SK-N-SH treated with all-trans-retinoic acid at 6 μM for 48 hours (cell line): ENCODE data around the gene OTOA.
"Not testable (repeated sequence)": the region's sequence is repeated elsewhere in the genome, so short reads cannot be mapped to it uniquely, and the experiment has no call there.

ENCODE experiments used
- ARNTL ChIP-seq: fragments of 450-650 bp; formaldehyde crosslinking; IDR thresholded peaks from 2 replicates; pipeline ENCODE4 v1.5.0; 2020; ENCODE audit warnings: low read depth, mild to moderate bottlenecking, moderate library complexity, borderline replicate concordance
- OSR1 ChIP-seq: fragments of 250-450 bp; sonication (Bioruptor Pico); IDR thresholded peaks from 2 replicates; pipeline ENCODE4 v1.8.0; 2022; ENCODE audit warnings: moderate library complexity, mild to moderate bottlenecking, inconsistent platforms
- ZC3H10 ChIP-seq: fragments of 250-450 bp; sonication (Bioruptor Pico); IDR thresholded peaks from 2 replicates; pipeline ENCODE4 v1.5.1; 2021; ENCODE audit warnings: mild to moderate bottlenecking, moderate library complexity
- ZFP3 ChIP-seq: fragments of 250-450 bp; sonication (Bioruptor Pico); IDR thresholded peaks from 2 replicates; pipeline ENCODE4 v1.5.0; 2020; ENCODE audit warnings: mild to moderate bottlenecking, moderate library complexity
- TF ChIP-seq, protein P1 (sequence below): fragments of 250-450 bp; sonication (Bioruptor Pico); IDR thresholded peaks from 2 replicates; pipeline ENCODE4 v1.8.0; 2020; ENCODE audit warnings: mild to moderate bottlenecking, moderate library complexity, borderline replicate concordance

DNA sequence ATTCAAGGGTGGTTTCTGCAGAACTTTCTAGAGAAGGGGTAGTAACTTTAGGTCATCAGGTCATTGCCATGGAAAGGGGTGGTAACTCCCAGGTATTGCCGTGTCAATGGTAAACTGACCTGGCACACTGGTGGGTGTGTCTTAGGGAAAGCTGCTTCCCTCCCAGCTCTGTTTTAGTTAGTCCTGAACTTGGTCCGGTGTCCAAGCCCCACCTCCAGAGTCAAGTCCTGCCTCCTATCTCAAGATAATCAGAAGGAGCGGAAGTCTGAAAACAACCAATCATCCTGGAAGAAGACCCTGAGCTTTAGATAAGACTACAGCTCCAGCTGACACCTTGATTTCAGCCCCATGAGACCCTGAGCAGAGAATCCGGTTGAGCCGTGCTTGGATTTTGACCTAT, 105.0 kb downstream of the OTOA start:
- TF ChIP-seq OSR1; ZFP3 (CRISPR knock-in tag); ARNTL (CRISPR knock-in tag); ZC3H10: not testable (repeated sequence)
- TF ChIP-seq, protein P1, sequence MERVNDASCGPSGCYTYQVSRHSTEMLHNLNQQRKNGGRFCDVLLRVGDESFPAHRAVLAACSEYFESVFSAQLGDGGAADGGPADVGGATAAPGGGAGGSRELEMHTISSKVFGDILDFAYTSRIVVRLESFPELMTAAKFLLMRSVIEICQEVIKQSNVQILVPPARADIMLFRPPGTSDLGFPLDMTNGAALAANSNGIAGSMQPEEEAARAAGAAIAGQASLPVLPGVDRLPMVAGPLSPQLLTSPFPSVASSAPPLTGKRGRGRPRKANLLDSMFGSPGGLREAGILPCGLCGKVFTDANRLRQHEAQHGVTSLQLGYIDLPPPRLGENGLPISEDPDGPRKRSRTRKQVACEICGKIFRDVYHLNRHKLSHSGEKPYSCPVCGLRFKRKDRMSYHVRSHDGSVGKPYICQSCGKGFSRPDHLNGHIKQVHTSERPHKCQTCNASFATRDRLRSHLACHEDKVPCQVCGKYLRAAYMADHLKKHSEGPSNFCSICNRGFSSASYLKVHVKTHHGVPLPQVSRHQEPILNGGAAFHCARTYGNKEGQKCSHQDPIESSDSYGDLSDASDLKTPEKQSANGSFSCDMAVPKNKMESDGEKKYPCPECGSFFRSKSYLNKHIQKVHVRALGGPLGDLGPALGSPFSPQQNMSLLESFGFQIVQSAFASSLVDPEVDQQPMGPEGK (CRISPR knock-in tag): not testable (repeated sequence)
